MM.1S (cell line): ENCODE data around the gene CALR3.
"Not testable (repeated sequence)": the region's sequence is repeated elsewhere in the genome, so short reads cannot be mapped to it uniquely, and the experiment has no call there.

Source experiments
- DNase-seq: peaks from one replicate; pipeline ENCODE4 v3.0.0-alpha.2; 2015
- H2AFZ ChIP-seq: fragments of 300-600 bp; sonication (generic); 2 replicates; pipeline ENCODE4 v1.6.0; 2016; ENCODE audit warnings: antibody characterized with exemption, low read length
- H3F3A ChIP-seq: fragments of 300-600 bp; sonication (generic); 2 replicates; pipeline ENCODE4 v1.6.1; 2016; ENCODE audit warnings: mild to moderate bottlenecking, antibody characterized with exemption, low read length, moderate library complexity, mixed read lengths; ENCODE audit not compliant: insufficient read depth
- H3K27ac ChIP-seq: fragments of 300-600 bp; sonication (generic); 2 replicates; pipeline ENCODE4 v1.5.1; 2016; ENCODE audit warnings: mild to moderate bottlenecking, low read length
- H3K27me3 ChIP-seq: fragments of 300-600 bp; sonication (generic); replicated peaks from 2 replicates; pipeline ENCODE4 v1.6.0; 2016; ENCODE audit warnings: low read length; ENCODE audit not compliant: insufficient read depth
- H3K36me3 ChIP-seq: fragments of 300-600 bp; sonication (generic); replicated peaks from 2 replicates; pipeline ENCODE4 v1.6.1; 2016; ENCODE audit warnings: mild to moderate bottlenecking, low read length, mixed read lengths; ENCODE audit not compliant: insufficient read depth
- H3K4me1 ChIP-seq: fragments of 300-600 bp; sonication (generic); 2 replicates; pipeline ENCODE4 v1.6.1; 2016; ENCODE audit warnings: low read length, mixed read lengths
- H3K4me2 ChIP-seq: fragments of 300-600 bp; sonication (generic); 2 replicates; pipeline ENCODE4 v1.6.0; 2016; ENCODE audit warnings: low read depth, low read length
- H3K4me3 ChIP-seq: fragments of 300-600 bp; sonication (generic); 2 replicates; pipeline ENCODE4 v1.5.1; 2016; ENCODE audit warnings: low read length, mixed read lengths
- H3K79me2 ChIP-seq: fragments of 300-600 bp; sonication (generic); 2 replicates; pipeline ENCODE4 v1.6.1; 2016; ENCODE audit warnings: mixed run types, low read length, mixed read lengths
- H3K9ac ChIP-seq: fragments of 300-600 bp; sonication (generic); 2 replicates; pipeline ENCODE4 v1.6.1; 2016; ENCODE audit warnings: low read length, mixed read lengths
- H3K9me2 ChIP-seq: fragments of 300-600 bp; sonication (generic); replicated peaks from 2 replicates; pipeline ENCODE4 v1.6.1; 2016; ENCODE audit warnings: mild to moderate bottlenecking, low read length, mixed read lengths; ENCODE audit not compliant: insufficient read depth
- H3K9me3 ChIP-seq: fragments of 300-600 bp; sonication (generic); replicated peaks from 2 replicates; pipeline ENCODE4 v1.6.1; 2016; ENCODE audit warnings: mild to moderate bottlenecking, low read length, mixed read lengths; ENCODE audit not compliant: insufficient read depth
- H4K20me1 ChIP-seq: fragments of 300-600 bp; sonication (generic); 2 replicates; pipeline ENCODE4 v1.6.1; 2016; ENCODE audit warnings: mild to moderate bottlenecking, low read length, moderate library complexity, mixed read lengths; ENCODE audit not compliant: insufficient read depth
- CTCF ChIP-seq: fragments of 300-600 bp; sonication (generic); IDR thresholded peaks from 2 replicates; pipeline ENCODE4 v1.5.1; 2016; ENCODE audit warnings: antibody characterized with exemption, low read length, mixed read lengths
- EZH2 ChIP-seq: fragments of 300-600 bp; sonication (generic); optimal IDR thresholded peaks from 2 replicates; pipeline ENCODE3; 2017; ENCODE audit warnings: low read depth, mild to moderate bottlenecking, antibody characterized with exemption, low read length, mixed read lengths
- EZH2phosphoT487 ChIP-seq: fragments of 300-600 bp; sonication (generic); IDR thresholded peaks from 2 replicates; pipeline ENCODE4 v1.6.1; 2018; ENCODE audit warnings: antibody characterized with exemption, low read length

Gene CALR3

DNA sequence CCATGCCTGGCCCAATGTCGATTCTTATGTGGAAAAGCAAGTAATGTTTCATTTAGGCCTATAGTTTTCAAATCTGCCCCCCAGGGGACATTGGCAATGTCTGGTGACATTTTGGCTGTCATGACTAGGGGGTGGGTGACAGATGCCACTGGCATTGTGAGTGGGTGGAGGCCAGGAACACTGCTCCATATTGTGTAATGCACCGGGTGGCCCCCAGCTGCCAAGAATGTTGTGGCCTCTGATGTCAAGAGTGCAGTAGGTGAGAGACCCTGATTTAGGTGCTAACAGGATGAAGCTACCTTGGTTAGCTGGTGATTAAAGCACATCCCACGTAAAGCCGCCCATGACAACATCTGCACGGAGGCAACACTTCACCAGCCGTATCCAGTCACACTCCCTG is 11.0 kb upstream of the CALR3 start:
- H3K4me1 ChIP-seq: no peaks in the 10 kb centered on the region
- no peaks in the 10 kb centered on the region for H4K20me1 ChIP-seq
- TF ChIP-seq EZH2 (no peak), EZH2phosphoT487 (no peak), CTCF (no peak)
- no peaks in the 10 kb centered on the region for H3K36me3 ChIP-seq
- no peaks in the 10 kb centered on the region for H3F3A ChIP-seq
- no peak overlapping the region for H3K4me3 ChIP-seq
- H3K9me3 ChIP-seq: no peaks in the 10 kb centered on the region
- H3K79me2 ChIP-seq: no peaks in the 10 kb centered on the region
- no peak overlapping the region for H3K4me2 ChIP-seq
- H2AFZ ChIP-seq: no peak overlapping the region
- no peak overlapping the region for H3K9ac ChIP-seq
- H3K9me2 ChIP-seq: no peaks in the 10 kb centered on the region
- no peak overlapping the region for H3K27ac ChIP-seq
- DNase-seq: no peak
- H3K27me3 ChIP-seq: no peaks in the 10 kb centered on the region

GRCh38 chr19:16506161-16506560 is 10.2 kb upstream of the CALR3 start:
- not testable (repeated sequence) for H3K36me3 ChIP-seq, H3K9ac ChIP-seq, H3K9me2 ChIP-seq, H3K9me3 ChIP-seq, H4K20me1 ChIP-seq, DNase-seq, H3K4me2 ChIP-seq, H2AFZ ChIP-seq, H3K79me2 ChIP-seq, H3F3A ChIP-seq, H3K4me1 ChIP-seq, H3K27ac ChIP-seq, H3K27me3 ChIP-seq, H3K4me3 ChIP-seq

GRCh38 chr19:16504271-16504670 is 8.3 kb upstream of the CALR3 start:
- Histone ChIP-seq H3F3A (no peaks in the 10 kb centered on the region), H3K4me2 (no peak overlapping the region), H3K4me1 (no peaks in the 10 kb centered on the region), H4K20me1 (no peaks in the 10 kb centered on the region), H3K9me2 (no peaks in the 10 kb centered on the region), H3K27me3 (no peaks in the 10 kb centered on the region), H3K27ac (no peak overlapping the region), H3K9me3 (no peaks in the 10 kb centered on the region), H3K79me2 (no peaks in the 10 kb centered on the region), H3K9ac (no peak overlapping the region), H3K36me3 (no peaks in the 10 kb centered on the region), H3K4me3 (no peak overlapping the region), H2AFZ (no peak overlapping the region)
- no peak for DNase-seq
- TF ChIP-seq EZH2 (no peak), CTCF (no peak), EZH2phosphoT487 (no peak)

GRCh38 chr19:16497837-16498236 is 1.9 kb upstream of the CALR3 start:
- peaks cover 4% of the 10 kb centered on the region; the same call in 1 of the 2 replicates for H3K79me2 ChIP-seq
- H4K20me1 ChIP-seq: no peaks in the 10 kb centered on the region
- H3K4me3 ChIP-seq: no peak overlapping the region
- no peak overlapping the region for H2AFZ ChIP-seq
- no peak for TF ChIP-seq CTCF
- no peak for TF ChIP-seq EZH2
- TF ChIP-seq EZH2phosphoT487: no peak
- no peaks in the 10 kb centered on the region for H3K9me3 ChIP-seq
- no peak for DNase-seq
- H3K4me1 ChIP-seq: 0 out of 2 replicates have a peak, but pooled peaks cover 3% of the 10 kb centered on the region
- no peaks in the 10 kb centered on the region for H3K27me3 ChIP-seq
- H3K36me3 ChIP-seq: no peaks in the 10 kb centered on the region
- no peak overlapping the region for H3K27ac ChIP-seq
- no peak overlapping the region for H3K9ac ChIP-seq
- H3K9me2 ChIP-seq: no peaks in the 10 kb centered on the region
- no peak overlapping the region for H3K4me2 ChIP-seq
- no peaks in the 10 kb centered on the region for H3F3A ChIP-seq
